ENCODE results near the gene TAPBP. TPM values are rescaled to one million over a fixed set of nuclear protein-coding genes. Genes with fewer than 3 reads are reported as not detected.

TAPBP gene
- total and polyA plus RNA-seq, 9 of the 15 experiments (the other 6 are each of a cell fraction or from before 2014, with no cell fraction given) = 5.6 to 74.0 (median 22.3) TPM

- TF ChIP-seq, protein P1, sequence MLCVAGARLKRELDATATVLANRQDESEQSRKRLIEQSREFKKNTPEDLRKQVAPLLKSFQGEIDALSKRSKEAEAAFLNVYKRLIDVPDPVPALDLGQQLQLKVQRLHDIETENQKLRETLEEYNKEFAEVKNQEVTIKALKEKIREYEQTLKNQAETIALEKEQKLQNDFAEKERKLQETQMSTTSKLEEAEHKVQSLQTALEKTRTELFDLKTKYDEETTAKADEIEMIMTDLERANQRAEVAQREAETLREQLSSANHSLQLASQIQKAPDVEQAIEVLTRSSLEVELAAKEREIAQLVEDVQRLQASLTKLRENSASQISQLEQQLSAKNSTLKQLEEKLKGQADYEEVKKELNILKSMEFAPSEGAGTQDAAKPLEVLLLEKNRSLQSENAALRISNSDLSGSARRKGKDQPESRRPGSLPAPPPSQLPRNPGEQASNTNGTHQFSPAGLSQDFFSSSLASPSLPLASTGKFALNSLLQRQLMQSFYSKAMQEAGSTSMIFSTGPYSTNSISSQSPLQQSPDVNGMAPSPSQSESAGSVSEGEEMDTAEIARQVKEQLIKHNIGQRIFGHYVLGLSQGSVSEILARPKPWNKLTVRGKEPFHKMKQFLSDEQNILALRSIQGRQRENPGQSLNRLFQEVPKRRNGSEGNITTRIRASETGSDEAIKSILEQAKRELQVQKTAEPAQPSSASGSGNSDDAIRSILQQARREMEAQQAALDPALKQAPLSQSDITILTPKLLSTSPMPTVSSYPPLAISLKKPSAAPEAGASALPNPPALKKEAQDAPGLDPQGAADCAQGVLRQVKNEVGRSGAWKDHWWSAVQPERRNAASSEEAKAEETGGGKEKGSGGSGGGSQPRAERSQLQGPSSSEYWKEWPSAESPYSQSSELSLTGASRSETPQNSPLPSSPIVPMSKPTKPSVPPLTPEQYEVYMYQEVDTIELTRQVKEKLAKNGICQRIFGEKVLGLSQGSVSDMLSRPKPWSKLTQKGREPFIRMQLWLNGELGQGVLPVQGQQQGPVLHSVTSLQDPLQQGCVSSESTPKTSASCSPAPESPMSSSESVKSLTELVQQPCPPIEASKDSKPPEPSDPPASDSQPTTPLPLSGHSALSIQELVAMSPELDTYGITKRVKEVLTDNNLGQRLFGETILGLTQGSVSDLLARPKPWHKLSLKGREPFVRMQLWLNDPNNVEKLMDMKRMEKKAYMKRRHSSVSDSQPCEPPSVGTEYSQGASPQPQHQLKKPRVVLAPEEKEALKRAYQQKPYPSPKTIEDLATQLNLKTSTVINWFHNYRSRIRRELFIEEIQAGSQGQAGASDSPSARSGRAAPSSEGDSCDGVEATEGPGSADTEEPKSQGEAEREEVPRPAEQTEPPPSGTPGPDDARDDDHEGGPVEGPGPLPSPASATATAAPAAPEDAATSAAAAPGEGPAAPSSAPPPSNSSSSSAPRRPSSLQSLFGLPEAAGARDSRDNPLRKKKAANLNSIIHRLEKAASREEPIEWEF (CRISPR knock-in tag; IDR thresholded peaks at IDR 0.05) = no peak
- TF ChIP-seq SMAD1 (IDR thresholded peaks at IDR 0.05; ENCODE audit: low read depth, low read length, partially characterized antibody) (peak; percentile 22), MAX (CRISPR knock-in tag; IDR thresholded peaks at IDR 0.05) (peak; percentile 83), PYGO2 (tag; IDR thresholded peaks at IDR 0.05) (0 out of 2 replicates have a peak, but pooled peaks have one; percentile 35), CCAR2 (IDR thresholded peaks at IDR 0.05; ENCODE audit: low read depth, low read length) (no peak), PHTF2 (CRISPR knock-in tag; IDR thresholded peaks at IDR 0.05) (no peak), BDP1 (IDR thresholded peaks at IDR 0.05; ENCODE audit: insufficient read depth, insufficient read length) (no peak), ZFPM2 (CRISPR knock-in tag; IDR thresholded peaks at IDR 0.05) (no peak), ZNF140 (CRISPR knock-in tag; IDR thresholded peaks at IDR 0.05) (no peak), POLR2H (tag; IDR thresholded peaks at IDR 0.05; ENCODE audit: low read depth) (no peak; the same call in 1 of the 2 replicates), TFAM (CRISPR knock-in tag; conservative IDR thresholded peaks at IDR 0.05) (no peak), NFE2L1 (tag; IDR thresholded peaks at IDR 0.05; ENCODE audit: borderline replicate concordance, low read depth) (no peak)
- TF ChIP-seq, protein P2, sequence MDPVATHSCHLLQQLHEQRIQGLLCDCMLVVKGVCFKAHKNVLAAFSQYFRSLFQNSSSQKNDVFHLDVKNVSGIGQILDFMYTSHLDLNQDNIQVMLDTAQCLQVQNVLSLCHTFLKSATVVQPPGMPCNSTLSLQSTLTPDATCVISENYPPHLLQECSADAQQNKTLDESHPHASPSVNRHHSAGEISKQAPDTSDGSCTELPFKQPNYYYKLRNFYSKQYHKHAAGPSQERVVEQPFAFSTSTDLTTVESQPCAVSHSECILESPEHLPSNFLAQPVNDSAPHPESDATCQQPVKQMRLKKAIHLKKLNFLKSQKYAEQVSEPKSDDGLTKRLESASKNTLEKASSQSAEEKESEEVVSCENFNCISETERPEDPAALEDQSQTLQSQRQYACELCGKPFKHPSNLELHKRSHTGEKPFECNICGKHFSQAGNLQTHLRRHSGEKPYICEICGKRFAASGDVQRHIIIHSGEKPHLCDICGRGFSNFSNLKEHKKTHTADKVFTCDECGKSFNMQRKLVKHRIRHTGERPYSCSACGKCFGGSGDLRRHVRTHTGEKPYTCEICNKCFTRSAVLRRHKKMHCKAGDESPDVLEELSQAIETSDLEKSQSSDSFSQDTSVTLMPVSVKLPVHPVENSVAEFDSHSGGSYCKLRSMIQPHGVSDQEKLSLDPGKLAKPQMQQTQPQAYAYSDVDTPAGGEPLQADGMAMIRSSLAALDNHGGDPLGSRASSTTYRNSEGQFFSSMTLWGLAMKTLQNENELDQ (CRISPR knock-in tag; IDR thresholded peaks at IDR 0.05; ENCODE audit: borderline replicate concordance) = 0 out of 2 replicates have a peak, but pooled peaks have one; percentile 17
- TF ChIP-seq, protein P3, sequence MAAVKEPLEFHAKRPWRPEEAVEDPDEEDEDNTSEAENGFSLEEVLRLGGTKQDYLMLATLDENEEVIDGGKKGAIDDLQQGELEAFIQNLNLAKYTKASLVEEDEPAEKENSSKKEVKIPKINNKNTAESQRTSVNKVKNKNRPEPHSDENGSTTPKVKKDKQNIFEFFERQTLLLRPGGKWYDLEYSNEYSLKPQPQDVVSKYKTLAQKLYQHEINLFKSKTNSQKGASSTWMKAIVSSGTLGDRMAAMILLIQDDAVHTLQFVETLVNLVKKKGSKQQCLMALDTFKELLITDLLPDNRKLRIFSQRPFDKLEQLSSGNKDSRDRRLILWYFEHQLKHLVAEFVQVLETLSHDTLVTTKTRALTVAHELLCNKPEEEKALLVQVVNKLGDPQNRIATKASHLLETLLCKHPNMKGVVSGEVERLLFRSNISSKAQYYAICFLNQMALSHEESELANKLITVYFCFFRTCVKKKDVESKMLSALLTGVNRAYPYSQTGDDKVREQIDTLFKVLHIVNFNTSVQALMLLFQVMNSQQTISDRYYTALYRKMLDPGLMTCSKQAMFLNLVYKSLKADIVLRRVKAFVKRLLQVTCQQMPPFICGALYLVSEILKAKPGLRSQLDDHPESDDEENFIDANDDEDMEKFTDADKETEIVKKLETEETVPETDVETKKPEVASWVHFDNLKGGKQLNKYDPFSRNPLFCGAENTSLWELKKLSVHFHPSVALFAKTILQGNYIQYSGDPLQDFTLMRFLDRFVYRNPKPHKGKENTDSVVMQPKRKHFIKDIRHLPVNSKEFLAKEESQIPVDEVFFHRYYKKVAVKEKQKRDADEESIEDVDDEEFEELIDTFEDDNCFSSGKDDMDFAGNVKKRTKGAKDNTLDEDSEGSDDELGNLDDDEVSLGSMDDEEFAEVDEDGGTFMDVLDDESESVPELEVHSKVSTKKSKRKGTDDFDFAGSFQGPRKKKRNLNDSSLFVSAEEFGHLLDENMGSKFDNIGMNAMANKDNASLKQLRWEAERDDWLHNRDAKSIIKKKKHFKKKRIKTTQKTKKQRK (IDR thresholded peaks at IDR 0.05; ENCODE audit: borderline replicate concordance, low read depth, low read length) = no peak
Measured at GRCh38 chr6:33288921-33289783, 24.7 kb downstream of the TAPBP start, which contains the start of the genes PFDN6 and WDR46 (continued).

Measured in K562 (cell line).